BE2C (cell line): ENCODE measurements around the gene CIB2.

Source experiments
- DNase-seq: peaks from one replicate; pipeline ENCODE4 v3.0.0-alpha.2; 2020
- H3K27me3 ChIP-seq: fragments of 250-450 bp; sonication (Bioruptor Pico); 2 replicates; pipeline ENCODE4 v1.5.1; 2020; ENCODE audit warnings: mild to moderate bottlenecking
- H3K36me3 ChIP-seq: fragments of 250-450 bp; sonication (Bioruptor Pico); 2 replicates; pipeline ENCODE4 v1.5.1; 2020; ENCODE audit warnings: mild to moderate bottlenecking
- H3K4me1 ChIP-seq: fragments of 250-450 bp; sonication (Bioruptor Pico); 2 replicates; pipeline ENCODE4 v1.5.1; 2020
- H3K4me3 ChIP-seq: 2 replicates; pipeline ENCODE4 v1.5.1; 2011; ENCODE audit warnings: low read depth, low read length
- H3K9me3 ChIP-seq: fragments of 250-450 bp; sonication (Bioruptor Pico); 2 replicates; pipeline ENCODE4 v1.5.1; 2020
- TF ChIP-seq, protein P1 (sequence below): IDR thresholded peaks from 2 replicates; pipeline ENCODE4 v1.5.1; 2012; ENCODE audit warnings: mild to moderate bottlenecking, low read depth, low read length

The CIB2 gene

GRCh38 chr15:78174401-78174800 lies 43.2 kb upstream of the CIB2 start:
- no peak overlapping the region for H3K4me3 ChIP-seq
- no peak for DNase-seq
- no peaks in the 10 kb centered on the region for H3K4me1 ChIP-seq
- peaks cover 24% of the 10 kb centered on the region for H3K36me3 ChIP-seq
- H3K9me3 ChIP-seq: no peaks in the 10 kb centered on the region
- no peaks in the 10 kb centered on the region for H3K27me3 ChIP-seq
- TF ChIP-seq, protein P1, sequence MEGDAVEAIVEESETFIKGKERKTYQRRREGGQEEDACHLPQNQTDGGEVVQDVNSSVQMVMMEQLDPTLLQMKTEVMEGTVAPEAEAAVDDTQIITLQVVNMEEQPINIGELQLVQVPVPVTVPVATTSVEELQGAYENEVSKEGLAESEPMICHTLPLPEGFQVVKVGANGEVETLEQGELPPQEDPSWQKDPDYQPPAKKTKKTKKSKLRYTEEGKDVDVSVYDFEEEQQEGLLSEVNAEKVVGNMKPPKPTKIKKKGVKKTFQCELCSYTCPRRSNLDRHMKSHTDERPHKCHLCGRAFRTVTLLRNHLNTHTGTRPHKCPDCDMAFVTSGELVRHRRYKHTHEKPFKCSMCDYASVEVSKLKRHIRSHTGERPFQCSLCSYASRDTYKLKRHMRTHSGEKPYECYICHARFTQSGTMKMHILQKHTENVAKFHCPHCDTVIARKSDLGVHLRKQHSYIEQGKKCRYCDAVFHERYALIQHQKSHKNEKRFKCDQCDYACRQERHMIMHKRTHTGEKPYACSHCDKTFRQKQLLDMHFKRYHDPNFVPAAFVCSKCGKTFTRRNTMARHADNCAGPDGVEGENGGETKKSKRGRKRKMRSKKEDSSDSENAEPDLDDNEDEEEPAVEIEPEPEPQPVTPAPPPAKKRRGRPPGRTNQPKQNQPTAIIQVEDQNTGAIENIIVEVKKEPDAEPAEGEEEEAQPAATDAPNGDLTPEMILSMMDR: no peak

DNA sequence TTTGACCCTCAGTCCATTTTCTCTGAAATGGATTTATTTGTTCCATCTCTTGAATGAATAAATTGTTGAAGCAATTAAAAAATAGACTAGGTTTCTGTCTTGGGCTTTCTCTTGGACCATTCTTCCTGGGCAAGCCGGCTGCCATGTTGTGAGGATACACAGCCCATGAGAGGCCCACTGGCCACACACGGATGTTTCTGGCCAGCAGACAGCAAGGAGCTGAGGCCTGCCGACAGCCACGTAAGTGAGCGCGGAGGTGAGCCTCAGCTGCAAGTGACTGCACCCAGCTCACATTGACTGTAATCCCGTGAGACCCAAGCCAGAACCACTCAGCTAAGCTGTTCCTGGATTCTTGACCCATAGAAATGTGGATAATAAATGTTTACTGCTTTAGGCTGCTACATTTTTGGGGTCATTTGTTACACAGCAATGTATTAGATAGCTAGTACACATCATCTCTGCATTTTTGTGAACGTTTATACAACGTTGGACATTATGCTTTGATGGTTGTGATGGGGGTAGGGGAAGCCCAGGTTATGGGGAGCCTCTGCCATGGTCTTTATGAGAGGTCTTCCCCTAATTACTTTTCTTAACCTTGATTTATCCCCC lies 40.7 kb upstream of the CIB2 start:
- H3K9me3 ChIP-seq: no peaks in the 10 kb centered on the region
- H3K36me3 ChIP-seq: peaks cover 32% of the 10 kb centered on the region
- DNase-seq: no peak
- H3K4me3 ChIP-seq: no peak overlapping the region
- H3K27me3 ChIP-seq: no peaks in the 10 kb centered on the region
- H3K4me1 ChIP-seq: no peaks in the 10 kb centered on the region
- TF ChIP-seq, protein P1: no peak

DNA sequence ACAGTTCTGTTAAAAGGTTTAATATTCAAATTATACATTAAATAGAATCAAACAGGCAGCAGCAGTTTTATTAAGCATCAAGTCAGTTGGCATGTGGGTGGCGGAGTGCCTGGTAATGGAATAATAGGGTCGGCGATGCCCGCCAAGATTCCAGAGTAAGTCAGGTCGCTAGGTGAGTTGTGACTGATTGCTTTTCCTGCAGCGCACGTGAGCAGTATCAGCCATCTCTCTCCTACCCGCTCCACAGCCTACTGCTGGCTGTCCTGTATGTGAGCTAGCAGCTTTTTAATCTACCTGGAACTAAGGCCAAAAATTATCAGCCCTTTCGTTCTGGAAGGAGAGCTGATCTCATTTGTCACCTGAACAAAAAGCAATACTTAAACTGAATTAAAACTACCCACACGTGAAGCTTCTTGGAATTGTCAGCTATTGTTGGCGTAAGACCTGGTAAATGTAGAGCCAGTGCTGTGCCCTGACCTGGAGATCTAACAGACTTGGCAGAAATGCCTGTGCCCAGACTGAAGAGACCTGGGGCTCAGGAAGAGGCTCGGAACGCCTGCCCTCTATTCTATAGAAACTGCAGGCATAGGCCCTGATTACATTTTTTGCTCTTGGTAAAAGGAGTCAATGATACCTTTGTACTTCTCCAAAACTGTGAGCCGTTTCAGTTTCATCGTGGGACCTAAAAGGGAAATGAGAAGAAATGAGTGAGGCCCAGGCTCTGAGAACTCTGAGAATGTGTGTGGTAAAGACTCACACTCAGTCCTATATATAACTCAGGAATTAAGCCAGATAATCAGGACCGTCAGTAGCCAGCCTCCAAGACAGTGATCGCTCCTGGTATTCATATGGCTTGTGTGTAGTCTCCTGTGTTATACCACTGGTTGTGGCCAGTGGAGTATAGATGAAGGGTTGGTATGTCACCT lies 39.9 kb upstream of the CIB2 start:
- H3K27me3 ChIP-seq: no peaks in the 10 kb centered on the region
- no peak overlapping the region for H3K4me3 ChIP-seq
- DNase-seq: no peak
- TF ChIP-seq, protein P1: no peak
- no peaks in the 10 kb centered on the region for H3K9me3 ChIP-seq
- no peaks in the 10 kb centered on the region for H3K4me1 ChIP-seq
- peaks cover 40% of the 10 kb centered on the region for H3K36me3 ChIP-seq

DNA sequence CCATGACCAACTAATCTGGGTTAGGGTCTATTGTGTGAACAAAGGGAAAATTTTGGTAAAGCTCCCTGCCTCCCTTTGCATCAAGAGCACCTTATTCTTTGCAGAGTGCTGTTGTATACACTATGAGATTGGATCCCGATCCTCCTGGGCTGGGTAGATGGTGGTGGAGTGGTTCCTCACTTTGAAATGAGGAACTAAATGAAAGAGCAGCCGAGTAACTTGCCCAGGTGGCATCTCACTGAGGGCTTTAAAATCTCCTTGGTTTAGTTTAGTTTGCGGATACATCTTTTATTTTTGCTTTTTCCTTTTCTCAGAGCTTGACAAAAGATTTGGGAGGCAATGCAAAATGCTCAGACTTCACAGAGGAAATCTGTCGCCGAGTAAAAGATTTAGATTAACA lies 37.4 kb upstream of the CIB2 start:
- no peaks in the 10 kb centered on the region for H3K9me3 ChIP-seq
- TF ChIP-seq, protein P1: no peak
- DNase-seq: no peak
- peaks cover 53% of the 10 kb centered on the region for H3K36me3 ChIP-seq
- H3K4me1 ChIP-seq: no peaks in the 10 kb centered on the region
- H3K4me3 ChIP-seq: no peak overlapping the region
- no peaks in the 10 kb centered on the region for H3K27me3 ChIP-seq

DNA sequence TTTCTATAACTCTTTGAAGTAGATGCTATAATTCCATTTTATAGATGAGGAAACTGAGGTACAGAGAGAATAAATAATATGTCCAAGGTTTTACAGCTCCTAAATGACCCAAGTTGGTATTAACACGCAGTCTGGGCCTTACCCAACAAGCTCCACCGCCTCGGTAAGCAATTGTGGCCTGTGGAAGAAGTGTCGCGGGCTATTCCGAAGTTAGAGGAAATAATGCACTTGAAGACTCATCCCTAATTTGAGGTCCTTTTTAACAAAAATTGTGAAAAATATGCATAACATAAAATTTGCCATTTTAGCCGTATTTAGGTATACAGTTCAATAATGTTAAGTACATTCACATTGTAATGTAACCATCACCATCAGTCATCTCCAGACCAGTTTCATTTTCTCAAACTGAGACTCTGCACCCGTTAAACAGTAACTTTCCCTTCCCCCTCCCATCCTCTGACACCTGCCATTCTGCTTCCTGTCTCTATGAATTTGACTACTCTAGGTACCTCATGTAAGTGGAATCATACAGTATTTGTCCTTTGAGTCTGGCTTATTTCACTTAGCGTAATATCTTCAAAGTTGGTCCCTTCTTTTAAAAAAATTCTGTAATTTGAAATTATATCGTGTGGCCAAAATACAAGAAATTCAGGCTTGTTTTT lies 36.1 kb upstream of the CIB2 start:
- DNase-seq: no peak
- no peaks in the 10 kb centered on the region for H3K27me3 ChIP-seq
- no peaks in the 10 kb centered on the region for H3K4me1 ChIP-seq
- H3K36me3 ChIP-seq: peaks cover 57% of the 10 kb centered on the region
- TF ChIP-seq, protein P1: no peak
- H3K4me3 ChIP-seq: no peak overlapping the region
- no peaks in the 10 kb centered on the region for H3K9me3 ChIP-seq

DNA sequence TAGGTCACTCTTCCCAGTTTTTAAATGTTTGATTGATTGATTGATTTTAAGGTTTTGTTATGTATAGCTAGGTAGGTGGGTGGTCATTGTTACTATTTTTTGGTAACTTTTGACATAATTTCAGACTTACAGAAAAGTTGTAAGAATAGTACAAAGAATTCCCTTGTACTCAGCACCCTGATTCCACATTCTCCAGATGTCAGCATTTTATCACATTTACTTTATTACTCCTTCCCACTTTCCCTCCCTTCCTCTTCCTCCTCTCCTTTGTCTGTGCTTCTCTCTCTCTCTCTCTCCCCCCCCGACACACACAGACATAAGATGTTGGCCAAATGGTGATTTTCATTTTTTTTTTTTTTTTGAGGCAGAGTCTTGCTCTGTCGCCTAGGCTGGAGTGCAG lies 32.8 kb upstream of the CIB2 start:
- H3K4me3 ChIP-seq: no peak overlapping the region
- DNase-seq: no peak
- H3K9me3 ChIP-seq: no peaks in the 10 kb centered on the region
- TF ChIP-seq, protein P1: no peak
- H3K27me3 ChIP-seq: no peaks in the 10 kb centered on the region
- no peaks in the 10 kb centered on the region for H3K4me1 ChIP-seq
- H3K36me3 ChIP-seq: peaks cover 57% of the 10 kb centered on the region
